IMR-90 (cell line): ENCODE data around the gene TNS1. TPM values are rescaled to one million over a fixed set of nuclear protein-coding genes. Genes with fewer than 3 reads are reported as not detected.

ENCODE experiments used
- ATAC-seq: fragments of 200-7000 bp; cut with Tn5 transposase; 2 replicates; pipeline ENCODE4 v1.9.1; 2020; ENCODE audit warnings: low read depth, mild to moderate bottlenecking, moderate library complexity
- BruUV-seq: library from RNA; stranded (reverse); fragments of 400-500 nt; replicated peaks from 2 replicates; lab custom pipeline; 2021; lab: Mats Ljungman, UMichigan
- CTCF ChIA-PET: fragments of 300-600 bp; formaldehyde crosslinking; extraction: SDS; loops from one replicate; lab custom pipeline; 2021; ENCODE audit warnings: antibody characterized with exemption; lab: Yijun Ruan, JAX
- POLR2A ChIA-PET: fragments of 300-600 bp; sonication (Branson Sonifier 250); formaldehyde crosslinking; loops from one replicate; lab custom pipeline; 2022; ENCODE audit warnings: antibody characterized with exemption; ENCODE audit not compliant: unreplicated experiment; lab: Charles Lee
- DNase-seq: peaks from one replicate; pipeline ENCODE4 v3.0.0; 2013
- H2AFZ ChIP-seq: replicated peaks from 2 replicates; pipeline ENCODE3; 2013; ENCODE audit warnings: low read length, mild to moderate bottlenecking; ENCODE audit not compliant: poor library complexity
- H2AK5ac ChIP-seq: 2 replicates; pipeline ENCODE4 v1.6.1; 2013; ENCODE audit warnings: low read depth, low read length, inconsistent platforms
- H2AK9ac ChIP-seq: replicated peaks from 2 replicates; pipeline ENCODE3; 2013; ENCODE audit warnings: mild to moderate bottlenecking, low read depth, low read length, moderate library complexity; ENCODE audit not compliant: poor library complexity
- H2BK120ac ChIP-seq: 2 replicates; pipeline ENCODE4 v1.6.1; 2013; ENCODE audit warnings: low read depth, low read length, inconsistent platforms
- H2BK15ac ChIP-seq: 3 replicates; pipeline ENCODE4 v1.6.1; 2013; ENCODE audit warnings: low read depth, low read length, inconsistent platforms
- H2BK20ac ChIP-seq: 2 replicates; pipeline ENCODE4 v1.6.1; 2013; ENCODE audit warnings: low read depth, mild to moderate bottlenecking, inconsistent platforms, low read length, moderate library complexity
- H2BK5ac ChIP-seq: 2 replicates; pipeline ENCODE4 v1.6.1; 2013; ENCODE audit warnings: mild to moderate bottlenecking, low read depth, low read length, inconsistent platforms; ENCODE audit not compliant: poor library complexity, severe bottlenecking
- H3K14ac ChIP-seq: replicated peaks from 2 replicates; pipeline ENCODE4 v1.6.1; 2013; ENCODE audit warnings: low read depth, low read length, inconsistent platforms
- H3K18ac ChIP-seq: 2 replicates; pipeline ENCODE4 v1.6.1; 2013; ENCODE audit warnings: low read depth, low read length, control low read depth
- H3K23ac ChIP-seq: 2 replicates; pipeline ENCODE4 v1.6.1; 2013; ENCODE audit warnings: low read depth, low read length, inconsistent platforms
- H3K27ac ChIP-seq: 2 replicates; pipeline ENCODE4 v1.5.1; 2013; ENCODE audit warnings: mild to moderate bottlenecking, control low read depth, low read length; ENCODE audit not compliant: insufficient read depth
- H3K27me3 ChIP-seq: 2 replicates; pipeline ENCODE4 v1.6.1; 2013; ENCODE audit warnings: low read length; ENCODE audit not compliant: control insufficient read depth, insufficient read depth
- H3K36me3 ChIP-seq: 2 replicates; pipeline ENCODE4 v1.6.1; 2013; ENCODE audit warnings: low read length, mixed read lengths; ENCODE audit not compliant: control insufficient read depth, insufficient read depth
- H3K4ac ChIP-seq: 2 replicates; pipeline ENCODE4 v1.6.1; 2013; ENCODE audit warnings: low read depth, low read length, inconsistent platforms
- H3K4me1 ChIP-seq: 2 replicates; pipeline ENCODE4 v1.6.1; 2013; ENCODE audit warnings: low read length, mixed read lengths; ENCODE audit not compliant: control insufficient read depth, insufficient read depth
- H3K4me2 ChIP-seq: 2 replicates; pipeline ENCODE4 v1.6.1; 2013; ENCODE audit warnings: low read depth, mild to moderate bottlenecking, control low read depth, low read length, moderate library complexity
- H3K4me3 ChIP-seq: 2 replicates; pipeline ENCODE4 v1.5.1; 2013; ENCODE audit warnings: low read depth, mild to moderate bottlenecking, control low read depth, low read length, moderate library complexity; ENCODE audit not compliant: insufficient read depth
- H3K56ac ChIP-seq: 2 replicates; pipeline ENCODE4 v1.6.1; 2013; ENCODE audit warnings: low read length, inconsistent platforms; ENCODE audit not compliant: insufficient read depth; ENCODE audit errors: extremely low read depth
- H3K79me1 ChIP-seq, 2 experiments: 2 replicates each; pipeline ENCODE4 v1.6.1; 2013; ENCODE audit warnings: low read length in 2 of 2, inconsistent platforms in 1 of 2, low read depth in 1 of 2
- H3K9ac ChIP-seq: 2 replicates; pipeline ENCODE4 v1.6.1; 2013; ENCODE audit warnings: low read depth, low read length, control low read depth
- H3K9me1 ChIP-seq: 2 replicates; pipeline ENCODE4 v1.6.1; 2013; ENCODE audit warnings: low read length, inconsistent platforms; ENCODE audit not compliant: insufficient read depth
- H3K9me3 ChIP-seq: 2 replicates; pipeline ENCODE4 v1.6.1; 2013; ENCODE audit warnings: low read length; ENCODE audit not compliant: control insufficient read depth, insufficient read depth
- H4K20me1 ChIP-seq: 2 replicates; pipeline ENCODE4 v1.6.1; 2013; ENCODE audit warnings: low read length, inconsistent platforms; ENCODE audit not compliant: insufficient read depth
- H4K5ac ChIP-seq: 2 replicates; pipeline ENCODE4 v1.6.1; 2013; ENCODE audit warnings: mild to moderate bottlenecking, low read depth, low read length, control low read depth
- H4K8ac ChIP-seq, 2 experiments: 2 replicates each; pipeline ENCODE4 v1.6.1; 2013; ENCODE audit warnings: low read depth in 2 of 2, low read length in 2 of 2, control low read depth in 1 of 2, inconsistent platforms in 1 of 2
- H4K91ac ChIP-seq: 2 replicates; pipeline ENCODE4 v1.6.1; 2013; ENCODE audit warnings: low read depth, low read length, inconsistent platforms; ENCODE audit not compliant: insufficient read depth
- CEBPB ChIP-seq: IDR thresholded peaks from 2 replicates; pipeline ENCODE4 v1.6.1; 2012; ENCODE audit warnings: low read depth, low read length, improper control_type of control experiment
- SMC3 ChIP-seq: fragments of 150-350 bp; IDR thresholded peaks from 2 replicates; pipeline ENCODE4 v1.6.1; 2016; ENCODE audit warnings: low read depth, mild to moderate bottlenecking, antibody characterized with exemption, low read length, moderate library complexity
- WGBS, 2 experiments: methylation state at CpG; one replicate each; pipeline versions ENCODE4 v1.1.5 to v1.1.7; 2013; ENCODE audit warnings: missing lambda C conversion rate in 2 of 2; ENCODE audit not compliant: insufficient read length in 1 of 2; ENCODE audit errors: extremely low coverage in 2 of 2; 5-methylcytosine and 5-hydroxymethylcytosine counted together
- dilution Hi-C: fragments of 300-500 bp; cut with HindIII; formaldehyde crosslinking; loops from one replicate; pipeline ENCODE4 v1.14.3; 2018; ENCODE audit warnings: low sequenced_read_pairs; ENCODE audit not compliant: unreplicated experiment
- in situ Hi-C: fragments of 300-500 bp; cut with MboI; formaldehyde crosslinking; loops from 3 replicates; pipeline ENCODE4 v1.14.3; 2019; ENCODE audit warnings: low sequenced_read_pairs, inconsistent platforms, mixed read lengths
- intact Hi-C: fragments of 100-400 bp; cut with micrococcal nuclease; formaldehyde crosslinking; loops from 2 replicates; pipeline ENCODE4 v1.10.0; 2022
- polyA plus RNA-seq, 3 experiments: library from polyadenylated mRNA; depleted of rRNA; stranded (reverse); fragments of >200 nt; gene quantifications; 2 replicates each; pipeline ENCODE4 v1.2.3, GENCODE V29; 2012; ENCODE audit warnings: low replicate concordance in 1 of 3
- total RNA-seq: library from RNA; depleted of rRNA; stranded (reverse); fragments of >200 nt; gene quantifications from 2 replicates; pipeline ENCODE4 v1.2.3, GENCODE V29; 2012

Gene TNS1
- total and polyA plus RNA-seq, 2 of the 4 experiments (the other 2 are of a cell fraction), result 41.1 to 45.2 TPM

DNA sequence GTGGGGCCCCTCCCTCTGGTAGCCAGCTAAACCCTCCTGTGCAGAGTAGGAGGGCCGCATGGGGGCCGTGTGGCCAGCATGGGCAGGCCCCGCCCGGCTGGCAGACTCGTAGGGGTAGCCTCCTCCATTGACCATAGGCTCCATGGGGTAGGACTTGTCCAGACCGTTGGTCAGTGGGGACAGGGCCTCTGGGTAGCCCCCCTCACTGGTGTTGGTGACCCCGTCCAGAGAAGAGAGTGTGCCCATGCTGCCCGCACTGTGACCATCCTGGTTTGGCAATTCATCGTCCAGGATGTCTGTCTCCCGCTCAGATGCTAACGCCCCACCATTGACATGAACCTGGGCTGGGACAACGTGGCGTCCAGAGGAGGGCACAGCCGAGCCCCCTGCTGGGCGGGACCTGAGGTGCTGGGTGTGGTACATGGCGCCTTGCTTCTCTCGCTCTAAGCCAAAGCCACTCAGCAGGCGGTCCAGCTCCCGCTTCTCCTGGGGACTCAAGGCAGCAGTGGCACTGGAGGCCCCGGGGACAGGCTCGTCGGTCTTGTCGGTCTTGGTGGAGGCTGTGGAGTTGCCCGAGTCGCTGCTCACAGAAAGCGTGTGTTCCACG lies 154.3 kb downstream of the TNS1 start:
- Histone ChIP-seq H3K27ac (no peak overlapping the region), H3K4ac (no peak overlapping the region), H3K23ac (no peak overlapping the region), H4K20me1 (peaks cover 73% of the 10 kb centered on the region), H3K36me3 (peaks cover 50% of the 10 kb centered on the region), H3K4me3 (no peak overlapping the region), H3K9me3 (peaks cover 6% of the 10 kb centered on the region), H2BK120ac (no peak overlapping the region), H4K8ac (no peak overlapping the region), H2BK15ac (no peak overlapping the region), H3K18ac (no peak overlapping the region), H3K9ac (no peak overlapping the region), H2BK5ac (no peak overlapping the region), H3K56ac (no peak overlapping the region), H3K27me3 (no peaks in the 10 kb centered on the region), H4K5ac (no peak overlapping the region), H4K91ac (no peak overlapping the region), H2AK9ac (no peak overlapping the region), H3K14ac (no peak overlapping the region), H2AFZ (no peak overlapping the region), H2AK5ac (no peak overlapping the region; the same call in 1 of the 2 replicates), H3K79me1 (peaks cover 46 to 77% of the 10 kb centered on the region in 2 experiments), H3K4me1 (peaks cover 34% of the 10 kb centered on the region), H3K9me1 (peaks cover 20% of the 10 kb centered on the region), H2BK20ac (no peak overlapping the region), H3K4me2 (no peak overlapping the region)
- no peak for TF ChIP-seq CEBPB
- no peak for TF ChIP-seq SMC3
- 95% methylated on average over 11 of the region's 27 CpGs; no CpG with 5 or more reads in 1 of the 2 experiments for WGBS, 2 experiments
- ChIA-PET POLR2A (no interaction called here), CTCF (interaction anchor here (1.0 kb wide), 1 partner anchor 51 kb away, joined by 3 read pairs; no protein-coding TSS in a partner anchor)
- in situ Hi-C loops (no loop called here), dilution Hi-C loops (no loop called here), intact Hi-C loops (no loop called here)
- ATAC-seq (no peak), DNase-seq (no peak)
- TSS peak; percentile 77 for BruUV-seq
